HEK293 (cell line): ENCODE data around the gene PMEL.
"Not testable (repeated sequence)": the region's sequence is repeated elsewhere in the genome, so short reads cannot be mapped to it uniquely, and the experiment has no call there.

Source experiments
- CTCF ChIA-PET: fragments of 350-600 bp; formaldehyde crosslinking; extraction: SDS; loops from one replicate; lab custom pipeline; 2021; ENCODE audit warnings: antibody characterized with exemption; lab: Yijun Ruan, JAX
- POLR2A ChIA-PET: fragments of 300-600 bp; formaldehyde crosslinking; extraction: SDS; loops from one replicate; lab custom pipeline; 2020; ENCODE audit warnings: antibody characterized with exemption, inconsistent platforms; lab: Yijun Ruan, JAX
- H3K27ac ChIP-seq: fragments of 200-500 bp; sonication (Bioruptor generic); 2 replicates; pipeline ENCODE4 v1.5.1; 2014; ENCODE audit warnings: low read depth, low read length, control low read depth, inconsistent platforms; ENCODE audit errors: extremely low read depth
- H3K36me3 ChIP-seq, 2 experiments: fragments of 200-500 bp in 1 of 2; sonication (Bioruptor generic) in 1 of 2; 1 replicate in 1 of 2; 2 replicates in 1 of 2; pipeline ENCODE4 v1.5.1; 2014 to 2017; ENCODE audit warnings: inconsistent platforms in 2 of 2, low read length in 2 of 2; ENCODE audit not compliant: control insufficient read depth in 2 of 2, insufficient read depth in 1 of 2
- H3K4me1 ChIP-seq: fragments of 200-500 bp; sonication (Bioruptor generic); 2 replicates; pipeline ENCODE4 v1.5.1; 2014; ENCODE audit warnings: mild to moderate bottlenecking, low read length, inconsistent platforms; ENCODE audit not compliant: control insufficient read depth, insufficient read depth
- H3K4me3 ChIP-seq: 2 replicates; pipeline ENCODE4 v1.5.1; 2011; ENCODE audit warnings: low read depth, mild to moderate bottlenecking, control low read depth, low read length, moderate library complexity
- H3K9me3 ChIP-seq: fragments of 200-500 bp; sonication (Bioruptor generic); 2 replicates; pipeline ENCODE4 v1.5.1; 2014; ENCODE audit warnings: low read depth, low read length, inconsistent platforms; ENCODE audit not compliant: control insufficient read depth, insufficient read depth
- BCL11B ChIP-seq: fragments of 450-650 bp; formaldehyde crosslinking; IDR thresholded peaks from 2 replicates; pipeline ENCODE4 v1.5.1; 2016; ENCODE audit warnings: low read depth, missing biosample characterization, missing genetic modification characterization
- EGR2 ChIP-seq: fragments of 450-650 bp; formaldehyde crosslinking; IDR thresholded peaks from 2 replicates; pipeline ENCODE4 v1.5.1; 2016; ENCODE audit warnings: low read depth, missing biosample characterization, missing genetic modification characterization
- GLIS1 ChIP-seq: fragments of 450-650 bp; formaldehyde crosslinking; IDR thresholded peaks from 2 replicates; pipeline ENCODE4 v1.5.1; 2016; ENCODE audit warnings: missing biosample characterization, missing genetic modification characterization
- KLF1 ChIP-seq: fragments of 450-650 bp; formaldehyde crosslinking; IDR thresholded peaks from 2 replicates; pipeline ENCODE4 v1.5.1; 2016; ENCODE audit warnings: missing biosample characterization, missing genetic modification characterization
- KLF16 ChIP-seq: fragments of 450-650 bp; formaldehyde crosslinking; IDR thresholded peaks from 2 replicates; pipeline ENCODE4 v1.5.1; 2017; ENCODE audit warnings: missing biosample characterization, missing genetic modification characterization
- MYNN ChIP-seq: fragments of 450-650 bp; formaldehyde crosslinking; IDR thresholded peaks from 2 replicates; pipeline ENCODE4 v1.5.1; 2016; ENCODE audit warnings: missing biosample characterization, missing genetic modification characterization, borderline replicate concordance
- ZBTB48 ChIP-seq: fragments of 450-650 bp; formaldehyde crosslinking; IDR thresholded peaks from 2 replicates; pipeline ENCODE4 v1.5.1; 2016; ENCODE audit warnings: missing biosample characterization, missing genetic modification characterization
- ZNF155 ChIP-seq: fragments of 450-650 bp; formaldehyde crosslinking; IDR thresholded peaks from 2 replicates; pipeline ENCODE4 v1.5.1; 2016; ENCODE audit warnings: missing biosample characterization, missing genetic modification characterization
- ZNF223 ChIP-seq: fragments of 450-650 bp; formaldehyde crosslinking; IDR thresholded peaks from 2 replicates; pipeline ENCODE4 v1.5.1; 2016; ENCODE audit warnings: missing biosample characterization, missing genetic modification characterization
- ZNF280D ChIP-seq: fragments of 450-650 bp; formaldehyde crosslinking; IDR thresholded peaks from 2 replicates; pipeline ENCODE4 v1.5.1; 2016; ENCODE audit warnings: missing biosample characterization, missing genetic modification characterization
- ZNF324 ChIP-seq: fragments of 450-650 bp; formaldehyde crosslinking; IDR thresholded peaks from 2 replicates; pipeline ENCODE4 v1.5.1; 2016; ENCODE audit warnings: missing biosample characterization, missing genetic modification characterization
- ZNF362 ChIP-seq: fragments of 450-650 bp; formaldehyde crosslinking; IDR thresholded peaks from 2 replicates; pipeline ENCODE4 v1.5.1; 2016; ENCODE audit warnings: missing biosample characterization, missing genetic modification characterization
- ZNF423 ChIP-seq: fragments of 450-650 bp; formaldehyde crosslinking; IDR thresholded peaks from 2 replicates; pipeline ENCODE4 v1.5.1; 2016; ENCODE audit warnings: missing biosample characterization, missing genetic modification characterization
- ZNF426 ChIP-seq: fragments of 450-650 bp; formaldehyde crosslinking; IDR thresholded peaks from 2 replicates; pipeline ENCODE4 v1.5.1; 2017; ENCODE audit warnings: missing biosample characterization, missing genetic modification characterization, mild to moderate bottlenecking, inconsistent platforms, moderate library complexity
- ZNF501 ChIP-seq: fragments of 450-650 bp; formaldehyde crosslinking; IDR thresholded peaks from 2 replicates; pipeline ENCODE4 v1.5.1; 2016; ENCODE audit warnings: missing biosample characterization, missing genetic modification characterization
- ZNF645 ChIP-seq: fragments of 450-650 bp; formaldehyde crosslinking; IDR thresholded peaks from 2 replicates; pipeline ENCODE4; 2016; ENCODE audit warnings: missing biosample characterization, missing genetic modification characterization
- ZNF692 ChIP-seq: fragments of 450-650 bp; formaldehyde crosslinking; IDR thresholded peaks from 2 replicates; pipeline ENCODE4 v1.5.1; 2016; ENCODE audit warnings: missing biosample characterization, missing genetic modification characterization
- ZNF792 ChIP-seq: fragments of 450-650 bp; formaldehyde crosslinking; IDR thresholded peaks from 2 replicates; pipeline ENCODE4 v1.5.1; 2016; ENCODE audit warnings: missing biosample characterization, missing genetic modification characterization

The PMEL gene

GRCh38 chr12:55925371-55925770, 40.5 kb downstream of the PMEL start:
- Histone ChIP-seq H3K4me3 (no peak overlapping the region), H3K4me1 (no peaks in the 10 kb centered on the region), H3K9me3 (no peaks in the 10 kb centered on the region), H3K36me3 (peaks cover 17 to 22% of the 10 kb centered on the region in 2 experiments), H3K27ac (no peak overlapping the region)
- CTCF ChIA-PET: interaction anchor here (0.6 to 3.4 kb wide), 8 partner anchors 8 to 1682 kb away, joined by 3 to 28 read pairs (median 8); partner anchors contain the start of genes DNAJC14 and RAB5B
- TF ChIP-seq ZNF692: peak; percentile 25; the same call in 1 of the 2 replicates
- TF ChIP-seq ZNF324: no peak
- TF ChIP-seq ZBTB48: no peak
- 0 out of 2 replicates have a peak, but pooled peaks have one; percentile 37 for TF ChIP-seq KLF16 (tag by site-specific recombination)
- POLR2A ChIA-PET: interaction anchor here (2.1 to 4.4 kb wide), 3 partner anchors 20 to 107 kb away, joined by 12 to 42 read pairs (median 22); partner anchors contain the start of genes DNAJC14, ORMDL2 and SARNP

- POLR2A ChIA-PET, H3K4me3 ChIP-seq, H3K4me1 ChIP-seq, H3K9me3 ChIP-seq, H3K27ac ChIP-seq: not testable (repeated sequence)
- CTCF ChIA-PET: interaction anchor here (3.4 kb wide), 1 partner anchor 16 kb away, joined by 28 read pairs; no protein-coding TSS in a partner anchor
- peaks cover 18 to 22% of the 10 kb centered on the region in 2 experiments for H3K36me3 ChIP-seq
Observed at GRCh38 chr12:55923648-55924047, 42.2 kb downstream of the PMEL start.

GRCh38 chr12:55922126-55922525, 43.7 kb downstream of the PMEL start:
- no peak overlapping the region for H3K27ac ChIP-seq
- H3K9me3 ChIP-seq: no peaks in the 10 kb centered on the region
- H3K36me3 ChIP-seq: peaks cover 18 to 22% of the 10 kb centered on the region in 2 experiments
- ChIA-PET CTCF (interaction anchor here (0.5 to 1.4 kb wide), 5 partner anchors 18 to 1534 kb away, joined by 3 read pairs; no protein-coding TSS in a partner anchor), POLR2A (interaction anchor here (0.6 kb wide), 1 partner anchor 93 kb away, joined by 3 read pairs; no protein-coding TSS in a partner anchor)
- 0 out of 2 replicates have a peak, but pooled peaks have one; percentile 57 for TF ChIP-seq ZNF362 (tag by site-specific recombination)
- no peak for TF ChIP-seq MYNN
- H3K4me1 ChIP-seq: no peaks in the 10 kb centered on the region
- no peak overlapping the region for H3K4me3 ChIP-seq

GRCh38 chr12:55919032-55919431, 46.8 kb downstream of the PMEL start:
- H3K4me1 ChIP-seq, POLR2A ChIA-PET, H3K4me3 ChIP-seq, H3K27ac ChIP-seq, H3K9me3 ChIP-seq: not testable (repeated sequence)
- CTCF ChIA-PET: interaction anchor here (3.4 kb wide), 1 partner anchor 7 kb away, joined by 27 read pairs; no protein-coding TSS in a partner anchor
- peak; percentile 85 for TF ChIP-seq GLIS1
- TF ChIP-seq EGR2 (tag by site-specific recombination): peak; percentile 15; the same call in 1 of the 2 replicates
- TF ChIP-seq KLF1 (tag by site-specific recombination): peak; percentile 17; the same call in 1 of the 2 replicates
- peaks cover 21 to 25% of the 10 kb centered on the region in 2 experiments for H3K36me3 ChIP-seq

- CTCF ChIA-PET: interaction anchor here (3.4 kb wide), 1 partner anchor 11 kb away, joined by 27 read pairs; no protein-coding TSS in a partner anchor
- Histone ChIP-seq H3K27ac (no peak overlapping the region), H3K4me3 (no peak overlapping the region), H3K36me3 (peaks cover 9 to 18% of the 10 kb centered on the region in 2 experiments; a peak in 2 of 3 replicates), H3K4me1 (no peaks in the 10 kb centered on the region), H3K9me3 (no peaks in the 10 kb centered on the region)
- POLR2A ChIA-PET: no interaction called here
- TF ChIP-seq EGR2 (tag by site-specific recombination) (no peak), ZNF645 (no peak), BCL11B (no peak), ZNF155 (tag by site-specific recombination) (no peak), ZNF223 (tag by site-specific recombination) (no peak), ZNF792 (tag by site-specific recombination) (no peak), ZNF501 (tag by site-specific recombination) (no peak), ZNF423 (tag by site-specific recombination) (no peak), ZNF426 (tag by site-specific recombination) (no peak), ZNF280D (no peak)
Observed at GRCh38 chr12:55915482-55915859, 50.4 kb downstream of the PMEL start.
